ENCODE results near the gene FASN.

DNA sequence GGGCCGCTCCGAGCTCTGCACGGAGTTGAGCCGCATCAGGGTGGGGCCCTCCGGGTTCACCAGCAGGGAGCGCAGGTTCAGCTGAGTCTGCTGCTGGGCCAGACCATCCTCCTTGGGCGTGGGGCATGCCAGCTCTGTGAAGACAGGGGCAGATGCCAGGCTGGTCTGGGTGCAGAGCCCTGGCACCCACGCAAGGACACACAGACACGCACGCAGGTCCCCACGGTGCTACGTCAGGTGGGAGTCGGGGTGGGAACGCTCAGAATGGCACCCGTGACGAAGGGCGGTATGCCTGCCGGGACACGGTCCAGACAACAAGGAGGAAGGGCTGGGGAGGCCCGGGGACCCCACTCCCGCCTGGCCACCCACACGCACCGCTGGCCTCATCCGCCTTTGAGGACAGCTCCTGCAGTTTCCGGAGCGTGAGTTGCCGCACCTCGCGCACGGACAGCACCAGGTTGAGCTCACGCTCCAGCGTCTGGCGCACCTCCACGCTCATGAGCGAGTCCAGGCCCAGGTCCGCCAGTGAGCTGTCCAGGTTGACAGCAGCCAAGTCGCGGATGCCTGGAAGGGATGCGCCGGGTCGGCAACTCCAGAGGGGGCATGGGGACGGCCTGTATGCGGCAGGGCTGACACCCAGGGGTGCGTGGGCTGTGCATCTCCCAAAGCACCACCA, 17.1 kb downstream of the FASN start:
- TF ChIP-seq GATA2 (IDR thresholded peaks at IDR 0.05; ENCODE audit: low read depth, low read length) (no peak), GATA3 (IDR thresholded peaks at IDR 0.05; ENCODE audit: low read depth, low read length) (no peak)
